ENCODE measurements around the gene UQCR11. TPM values are rescaled to one million over a fixed set of nuclear protein-coding genes. Genes with fewer than 3 reads are reported as not detected.

Gene UQCR11
- total and polyA plus RNA-seq, 2 donors (not counting 3 experiments of a cell fraction or from before 2014, with no cell fraction given) = 165 to 210 TPM

GRCh38 chr19:1577929-1578618 is 27.2 kb downstream of the UQCR11 start:
- intact Hi-C loops (cut with micrococcal nuclease) (no loop called here), dilution Hi-C loops (cut with MboI; ENCODE audit: extremely low pct_ligation_motif_present, low sequenced_read_pairs) (no loop called here)
- Histone ChIP-seq H3K9ac (replicated peaks; ENCODE audit: extremely low read depth, insufficient read depth, low read length) (no peak overlapping the region), H2AFZ (ENCODE audit: low read depth, low read length) (no peak overlapping the region), H3K27ac (ENCODE audit: insufficient read depth, low read depth, low read length) (no peak overlapping the region), H3K4me2 (ENCODE audit: insufficient read depth, low read length) (no peak overlapping the region), H3K36me3 (ENCODE audit: control insufficient read depth in 2 of 2, extremely low read depth in 1 of 2, insufficient read depth in 2 of 2, low read length in 2 of 2) (peaks cover 12 to 43% of the 10 kb centered on the region in 2 experiments), H4K20me1 (replicated peaks; ENCODE audit: control insufficient read depth, extremely low read depth, insufficient read depth, low read length) (no peaks in the 10 kb centered on the region), H3K79me2 (ENCODE audit: control insufficient read depth, insufficient read depth, low read length) (no peaks in the 10 kb centered on the region), H3K27me3 (ENCODE audit: control insufficient read depth in 2 of 2, insufficient read depth in 2 of 2, low read length in 2 of 2) (no peaks in the 10 kb centered on the region), H3K4me3 (replicated peaks in 1 of 3; ENCODE audit: insufficient read depth in 1 of 3, low read depth in 1 of 3, low read length in 3 of 3) (no peak overlapping the region), H3K4me1 (ENCODE audit: control insufficient read depth, extremely low read depth, insufficient read depth, low read length) (no peaks in the 10 kb centered on the region), H3K9me1 (replicated peaks; ENCODE audit: control insufficient read depth, extremely low read depth, insufficient read depth, low read length) (no peaks in the 10 kb centered on the region), H3K9me3 (replicated peaks; ENCODE audit: control insufficient read depth, insufficient read depth, low read length) (no peaks in the 10 kb centered on the region)
- TF ChIP-seq POLR2AphosphoS5 (IDR thresholded peaks at IDR 0.05; ENCODE audit: insufficient read depth, low read depth, low read length) (no peak), GATA2 (IDR thresholded peaks at IDR 0.05; ENCODE audit: insufficient read depth, insufficient read length, low read depth, low read length) (no peak), EZH2 (IDR thresholded peaks at IDR 0.05; ENCODE audit: borderline replicate concordance, low read depth, low read length, severe bottlenecking) (no peak)
- DNase-seq (ENCODE audit: low read depth, low spot score) = no peak
- ChIA-PET CTCF (interaction anchor here (1.1 kb wide), 1 partner anchor 13 kb away, joined by 4 read pairs; no protein-coding TSS in a partner anchor), POLR2A (interaction anchor here (0.8 kb wide), 1 partner anchor 13 kb away, joined by 3 read pairs; no protein-coding TSS in a partner anchor)
- no TSS peak for BruUV-seq (replicated peaks)
- FAIRE-seq = no peak

GRCh38 chr19:1577090-1577928 is 28.0 kb downstream of the UQCR11 start:
- no peaks in the 10 kb centered on the region for H3K4me1 ChIP-seq (ENCODE audit: control insufficient read depth, extremely low read depth, insufficient read depth, low read length)
- H4K20me1 ChIP-seq (replicated peaks; ENCODE audit: control insufficient read depth, extremely low read depth, insufficient read depth, low read length) = no peaks in the 10 kb centered on the region
- no peak overlapping the region for H2AFZ ChIP-seq (ENCODE audit: low read depth, low read length)
- no peak overlapping the region for H3K4me2 ChIP-seq (ENCODE audit: insufficient read depth, low read length)
- H3K27me3 ChIP-seq (ENCODE audit: control insufficient read depth in 2 of 2, insufficient read depth in 2 of 2, low read length in 2 of 2) = no peaks in the 10 kb centered on the region
- H3K9ac ChIP-seq (replicated peaks; ENCODE audit: extremely low read depth, insufficient read depth, low read length) = no peak overlapping the region
- ChIA-PET CTCF (interaction anchor here (1.1 kb wide), 1 partner anchor 14 kb away, joined by 4 read pairs; no protein-coding TSS in a partner anchor), POLR2A (no interaction called here)
- H3K9me1 ChIP-seq (replicated peaks; ENCODE audit: control insufficient read depth, extremely low read depth, insufficient read depth, low read length) = no peaks in the 10 kb centered on the region
- DNase-seq (ENCODE audit: low read depth, low spot score) = no peak
- H3K36me3 ChIP-seq (ENCODE audit: control insufficient read depth in 2 of 2, extremely low read depth in 1 of 2, insufficient read depth in 2 of 2, low read length in 2 of 2) = peaks cover 10 to 39% of the 10 kb centered on the region in 2 experiments
- no peak overlapping the region for H3K27ac ChIP-seq (ENCODE audit: insufficient read depth, low read depth, low read length)
- H3K4me3 ChIP-seq (replicated peaks in 1 of 3; ENCODE audit: insufficient read depth in 1 of 3, low read depth in 1 of 3, low read length in 3 of 3) = no peak overlapping the region
- TF ChIP-seq POLR2A (IDR thresholded peaks at IDR 0.05; ENCODE audit: low read depth, low read length) = no peak
- TF ChIP-seq FOS (IDR thresholded peaks at IDR 0.05; ENCODE audit: borderline replicate concordance, insufficient read depth, low read length) = no peak
- no peak for TF ChIP-seq POLR2AphosphoS5 (IDR thresholded peaks at IDR 0.05; ENCODE audit: insufficient read depth, low read depth, low read length)
- no peak for TF ChIP-seq JUN (IDR thresholded peaks at IDR 0.05; ENCODE audit: borderline replicate concordance, insufficient read depth, insufficient read length, low read depth)
- no peak for TF ChIP-seq CTCF (IDR thresholded peaks at IDR 0.05; ENCODE audit: extremely low read depth in 1 of 2, insufficient read depth in 1 of 2, low read depth in 1 of 2, low read length in 2 of 2)
- TF ChIP-seq MAX (IDR thresholded peaks at IDR 0.05; ENCODE audit: insufficient read depth, insufficient read length) = no peak
- no peak for TF ChIP-seq GATA2 (IDR thresholded peaks at IDR 0.05; ENCODE audit: insufficient read depth, insufficient read length, low read depth, low read length)
- TF ChIP-seq MYC (IDR thresholded peaks at IDR 0.05; ENCODE audit: low read depth, low read length) = no peak
- no peak for TF ChIP-seq EZH2 (IDR thresholded peaks at IDR 0.05; ENCODE audit: borderline replicate concordance, low read depth, low read length, severe bottlenecking)
- H3K9me3 ChIP-seq (replicated peaks; ENCODE audit: control insufficient read depth, insufficient read depth, low read length) = no peaks in the 10 kb centered on the region
- intact Hi-C loops (cut with micrococcal nuclease) = no loop called here
- no peak for FAIRE-seq
- dilution Hi-C loops (cut with MboI; ENCODE audit: extremely low pct_ligation_motif_present, low sequenced_read_pairs) = no loop called here
- H3K79me2 ChIP-seq (ENCODE audit: control insufficient read depth, insufficient read depth, low read length) = no peaks in the 10 kb centered on the region
- no TSS peak for BruUV-seq (replicated peaks)
